ENCODE data around the gene MEIS3. TPM values are rescaled to one million over a fixed set of nuclear protein-coding genes. Genes with fewer than 3 reads are reported as not detected.

Gene MEIS3
- total RNA-seq, 1 donor from 2014 or later: 11.3 TPM

- Histone ChIP-seq H3K4me3 (ENCODE audit: low read depth, low read length) (no peak overlapping the region), H3K36me3 (ENCODE audit: control insufficient read depth, insufficient read depth, low read length) (no peaks in the 10 kb centered on the region), H3K27me3 (ENCODE audit: control insufficient read depth, insufficient read depth, low read length) (no peaks in the 10 kb centered on the region)
- DNase-seq (ENCODE audit: low read depth): no peak
- FAIRE-seq: no peak
- no peak for TF ChIP-seq CTCF (IDR thresholded peaks at IDR 0.05; ENCODE audit: insufficient read depth, low read length, severe bottlenecking)
Measured at GRCh38 chr19:47435196-47435595, 15.9 kb upstream of the MEIS3 start.

GRCh38 chr19:47434088-47434487, 14.8 kb upstream of the MEIS3 start:
- no peaks in the 10 kb centered on the region for H3K36me3 ChIP-seq (ENCODE audit: control insufficient read depth, insufficient read depth, low read length)
- DNase-seq (ENCODE audit: low read depth) (no peak), FAIRE-seq (no peak)
- no peak for TF ChIP-seq CTCF (IDR thresholded peaks at IDR 0.05; ENCODE audit: insufficient read depth, low read length, severe bottlenecking)
- H3K4me3 ChIP-seq (ENCODE audit: low read depth, low read length): no peak overlapping the region
- no peaks in the 10 kb centered on the region for H3K27me3 ChIP-seq (ENCODE audit: control insufficient read depth, insufficient read depth, low read length)

GRCh38 chr19:47433121-47433520, 13.8 kb upstream of the MEIS3 start:
- no peak for FAIRE-seq
- TF ChIP-seq CTCF (IDR thresholded peaks at IDR 0.05; ENCODE audit: insufficient read depth, low read length, severe bottlenecking): no peak
- Histone ChIP-seq H3K27me3 (ENCODE audit: control insufficient read depth, insufficient read depth, low read length) (no peaks in the 10 kb centered on the region), H3K36me3 (ENCODE audit: control insufficient read depth, insufficient read depth, low read length) (no peaks in the 10 kb centered on the region), H3K4me3 (ENCODE audit: low read depth, low read length) (no peak overlapping the region)
- DNase-seq (ENCODE audit: low read depth): no peak

GRCh38 chr19:47432499-47432898, 13.2 kb upstream of the MEIS3 start:
- no peak for DNase-seq (ENCODE audit: low read depth)
- no peak for TF ChIP-seq CTCF (IDR thresholded peaks at IDR 0.05; ENCODE audit: insufficient read depth, low read length, severe bottlenecking)
- Histone ChIP-seq H3K4me3 (ENCODE audit: low read depth, low read length) (no peak overlapping the region), H3K27me3 (ENCODE audit: control insufficient read depth, insufficient read depth, low read length) (no peaks in the 10 kb centered on the region), H3K36me3 (ENCODE audit: control insufficient read depth, insufficient read depth, low read length) (no peaks in the 10 kb centered on the region)
- no peak for FAIRE-seq

GRCh38 chr19:47432091-47432490, 12.8 kb upstream of the MEIS3 start:
- no peak for DNase-seq (ENCODE audit: low read depth)
- Histone ChIP-seq H3K36me3 (ENCODE audit: control insufficient read depth, insufficient read depth, low read length) (no peaks in the 10 kb centered on the region), H3K27me3 (ENCODE audit: control insufficient read depth, insufficient read depth, low read length) (no peaks in the 10 kb centered on the region), H3K4me3 (ENCODE audit: low read depth, low read length) (no peak overlapping the region)
- FAIRE-seq: no peak
- no peak for TF ChIP-seq CTCF (IDR thresholded peaks at IDR 0.05; ENCODE audit: insufficient read depth, low read length, severe bottlenecking)

- DNase-seq (ENCODE audit: low read depth) (peak; percentile 44), FAIRE-seq (no peak)
- H3K27me3 ChIP-seq (ENCODE audit: control insufficient read depth, insufficient read depth, low read length): no peaks in the 10 kb centered on the region
- no peaks in the 10 kb centered on the region for H3K36me3 ChIP-seq (ENCODE audit: control insufficient read depth, insufficient read depth, low read length)
- peak overlapping the region; percentile 23 for H3K4me3 ChIP-seq (ENCODE audit: low read depth, low read length)
- peak; percentile 40 for TF ChIP-seq CTCF (IDR thresholded peaks at IDR 0.05; ENCODE audit: insufficient read depth, low read length, severe bottlenecking)
Measured at GRCh38 chr19:47430041-47430802, 10.9 kb upstream of the MEIS3 start.

Data from bronchial epithelial cell (primary cell).